ENCODE data around the gene MYL2.

GRCh38 chr12:110940933-110941332 lies 20.6 kb upstream of the MYL2 start:
- no peak for TF ChIP-seq SIN3A (IDR thresholded peaks at IDR 0.05; ENCODE audit: borderline replicate concordance, insufficient read depth, low read length)
- no peak for TF ChIP-seq POLR2AphosphoS5 (IDR thresholded peaks at IDR 0.05; ENCODE audit: low read depth, low read length)
- TF ChIP-seq TAF1 (IDR thresholded peaks at IDR 0.05; ENCODE audit: borderline replicate concordance, insufficient read depth, low read length), result no peak
- TF ChIP-seq REST (IDR thresholded peaks at IDR 0.05; ENCODE audit: insufficient read depth in 1 of 2, low read depth in 2 of 2, low read length in 2 of 2), result no peak

Measured in PFSK-1 (cell line).